Mesothelial cell of epicardium (in vitro differentiated cells): Measurements from ENCODE around the gene DNAJC25. TPM values are rescaled to one million over a fixed set of nuclear protein-coding genes. Genes with fewer than 3 reads are reported as not detected.

Source experiments
- DNase-seq, 2 experiments: peaks; one replicate each; pipeline ENCODE4 v3.0.0; 2021; ENCODE audit warnings: low spot score in 2 of 2; ENCODE audit not compliant: unreplicated experiment in 2 of 2
- H3K27ac Mint-ChIP-seq: 2 replicates; pipeline ENCODE4 v1.8.0; 2021; ENCODE audit warnings: mixed read lengths
- H3K27me3 Mint-ChIP-seq: 2 replicates; pipeline ENCODE4 v1.8.0; 2021; ENCODE audit warnings: low read depth, mixed read lengths
- H3K36me3 Mint-ChIP-seq: 2 replicates; pipeline ENCODE4 v1.8.0; 2021; ENCODE audit warnings: mixed read lengths
- H3K4me1 Mint-ChIP-seq: 2 replicates; pipeline ENCODE4 v1.8.0; 2021; ENCODE audit warnings: mixed read lengths
- H3K4me3 Mint-ChIP-seq: 2 replicates; pipeline ENCODE4 v1.8.0; 2021; ENCODE audit warnings: mild to moderate bottlenecking, moderate library complexity, mixed read lengths
- H3K9me3 Mint-ChIP-seq: 2 replicates; pipeline ENCODE4 v1.8.0; 2021; ENCODE audit warnings: mixed read lengths
- CTCF ChIP-seq: fragments of 200-600 bp; sonication (generic); IDR thresholded peaks from one replicate; pipeline ENCODE4 v1.5.0; 2021; ENCODE audit warnings: antibody characterized with exemption; ENCODE audit not compliant: unreplicated experiment
- total RNA-seq: library from RNA; stranded (reverse); gene quantifications from 3 replicates; pipeline ENCODE4 v1.2.1, GENCODE V29; 2021

The DNAJC25 gene
- total RNA-seq, 1 donor from 2014 or later: 9.9 TPM

GRCh38 chr9:111630182-111630963, 761 bp upstream of the DNAJC25 start:
- Mint-ChIP-seq H3K36me3 (no peaks in the 10 kb centered on the region), H3K4me1 (peaks cover 42% of the 10 kb centered on the region), H3K4me3 (peak overlapping the region; percentile 98), H3K9me3 (no peaks in the 10 kb centered on the region), H3K27ac (peak overlapping the region; percentile 97), H3K27me3 (no peaks in the 10 kb centered on the region)
- TF ChIP-seq CTCF: no peak
- DNase-seq: no peak

GRCh38 chr9:111630964-111631213, 245 bp upstream of the DNAJC25 start:
- no peak for DNase-seq
- no peaks in the 10 kb centered on the region for H3K27me3 Mint-ChIP-seq

GRCh38 chr9:111632060-111632459, 926 bp downstream of the DNAJC25 start:
- Mint-ChIP-seq H3K4me1 (peaks cover 49% of the 10 kb centered on the region), H3K4me3 (peak overlapping the region; percentile 98), H3K27me3 (no peaks in the 10 kb centered on the region), H3K27ac (peak overlapping the region; percentile 91), H3K36me3 (no peaks in the 10 kb centered on the region), H3K9me3 (no peaks in the 10 kb centered on the region)
- no peak for DNase-seq
- no peak for TF ChIP-seq CTCF

More at GRCh38 chr9:111630964-111631213, 245 bp upstream of the DNAJC25 start:
- no peaks in the 10 kb centered on the region for H3K36me3 Mint-ChIP-seq
- peak overlapping the region; percentile 97 for H3K27ac Mint-ChIP-seq
- no peak for TF ChIP-seq CTCF
- peaks cover 47% of the 10 kb centered on the region for H3K4me1 Mint-ChIP-seq
- H3K9me3 Mint-ChIP-seq: no peaks in the 10 kb centered on the region
- peak overlapping the region; percentile 98 for H3K4me3 Mint-ChIP-seq

- TF ChIP-seq CTCF: no peak
- Mint-ChIP-seq H3K36me3 (no peaks in the 10 kb centered on the region), H3K4me3 (peak overlapping the region; percentile 98), H3K9me3 (no peaks in the 10 kb centered on the region), H3K4me1 (peaks cover 49% of the 10 kb centered on the region), H3K27ac (peak overlapping the region; percentile 91), H3K27me3 (no peaks in the 10 kb centered on the region)
- DNase-seq: no peak
Measured at GRCh38 chr9:111632695-111633388, 1.7 kb downstream of the DNAJC25 start.

- no peak overlapping the region for H3K27ac Mint-ChIP-seq
Measured at GRCh38 chr9:111633389-111633736, 2.2 kb downstream of the DNAJC25 start.

More at GRCh38 chr9:111633389-111633736, 2.2 kb downstream of the DNAJC25 start:
- DNase-seq: no peak
- Mint-ChIP-seq H3K9me3 (no peaks in the 10 kb centered on the region), H3K36me3 (no peaks in the 10 kb centered on the region), H3K4me3 (peak overlapping the region; percentile 98), H3K27me3 (no peaks in the 10 kb centered on the region), H3K4me1 (peaks cover 49% of the 10 kb centered on the region)
- no peak for TF ChIP-seq CTCF
